Endothelial cell of umbilical vein (primary cell): ENCODE results near the gene KAZN.

ENCODE experiments used
- FOS ChIP-seq: IDR thresholded peaks from 2 replicates; pipeline ENCODE4 v1.6.1; 2011; ENCODE audit warnings: mild to moderate bottlenecking, low read length, moderate library complexity, borderline replicate concordance; ENCODE audit not compliant: insufficient read depth
- MYC ChIP-seq: IDR thresholded peaks from one replicate; pipeline ENCODE4 v1.6.1; 2011; ENCODE audit warnings: mild to moderate bottlenecking, low read depth, low read length
- POLR2A ChIP-seq: IDR thresholded peaks from 2 replicates; pipeline ENCODE4 v1.6.1; 2012; ENCODE audit warnings: low read depth, mild to moderate bottlenecking, control low read depth, low read length
- POLR2AphosphoS5 ChIP-seq: IDR thresholded peaks from 2 replicates; pipeline ENCODE4 v1.6.1; 2012; ENCODE audit warnings: low read depth, mild to moderate bottlenecking, control low read depth, low read length, moderate library complexity; ENCODE audit not compliant: insufficient read depth
- TF ChIP-seq, protein P1 (sequence below), 2 donors: IDR thresholded peaks; 1 replicate in 1 of 2; 2 replicates in 1 of 2; pipeline ENCODE4 v1.5.1; 2011; ENCODE audit warnings: low read length in 2 of 2, mild to moderate bottlenecking in 2 of 2, moderate library complexity in 2 of 2, control low read depth in 1 of 2, inconsistent platforms in 1 of 2, low read depth in 1 of 2; ENCODE audit not compliant: insufficient read depth in 1 of 2; ENCODE audit errors: extremely low read depth in 1 of 2

DNA sequence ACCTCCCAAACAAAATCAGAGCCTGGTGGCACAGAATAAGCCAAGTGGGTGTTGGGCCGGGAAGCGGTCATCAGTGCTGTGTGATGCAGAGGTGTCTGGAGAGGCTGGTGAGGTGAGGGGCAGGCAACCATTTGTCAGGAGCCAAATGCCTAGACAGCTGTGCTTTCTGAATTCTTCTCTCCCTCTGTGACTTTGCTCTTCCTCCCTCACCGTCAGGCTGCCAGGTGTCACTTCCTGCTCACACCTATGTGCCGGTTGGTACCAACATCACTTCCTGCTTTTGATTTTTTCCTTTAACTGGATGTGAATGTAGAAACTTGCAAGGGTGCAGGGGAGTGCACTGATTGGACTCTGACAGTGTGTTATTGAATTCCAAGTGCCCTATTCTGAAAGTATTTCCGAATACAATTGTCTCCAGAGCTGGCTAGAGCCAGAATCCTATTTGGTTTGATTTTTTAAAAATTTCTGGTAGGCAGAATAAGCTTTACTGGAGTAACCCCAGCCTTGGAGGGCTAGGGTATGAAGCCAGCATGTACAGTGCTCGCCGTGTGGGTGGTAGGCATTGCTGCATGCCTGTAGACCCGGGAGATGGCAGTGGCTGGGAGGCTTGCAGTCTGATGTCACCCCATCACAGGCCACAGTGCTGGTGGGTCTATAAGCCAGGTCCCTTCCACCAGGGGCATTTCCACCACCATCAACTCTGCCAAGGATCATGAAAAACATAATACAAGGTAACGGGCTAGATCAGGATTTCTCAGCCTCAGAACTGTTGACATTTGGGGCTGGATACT is 210.9 kb downstream of the KAZN start:
- TF ChIP-seq, protein P1, sequence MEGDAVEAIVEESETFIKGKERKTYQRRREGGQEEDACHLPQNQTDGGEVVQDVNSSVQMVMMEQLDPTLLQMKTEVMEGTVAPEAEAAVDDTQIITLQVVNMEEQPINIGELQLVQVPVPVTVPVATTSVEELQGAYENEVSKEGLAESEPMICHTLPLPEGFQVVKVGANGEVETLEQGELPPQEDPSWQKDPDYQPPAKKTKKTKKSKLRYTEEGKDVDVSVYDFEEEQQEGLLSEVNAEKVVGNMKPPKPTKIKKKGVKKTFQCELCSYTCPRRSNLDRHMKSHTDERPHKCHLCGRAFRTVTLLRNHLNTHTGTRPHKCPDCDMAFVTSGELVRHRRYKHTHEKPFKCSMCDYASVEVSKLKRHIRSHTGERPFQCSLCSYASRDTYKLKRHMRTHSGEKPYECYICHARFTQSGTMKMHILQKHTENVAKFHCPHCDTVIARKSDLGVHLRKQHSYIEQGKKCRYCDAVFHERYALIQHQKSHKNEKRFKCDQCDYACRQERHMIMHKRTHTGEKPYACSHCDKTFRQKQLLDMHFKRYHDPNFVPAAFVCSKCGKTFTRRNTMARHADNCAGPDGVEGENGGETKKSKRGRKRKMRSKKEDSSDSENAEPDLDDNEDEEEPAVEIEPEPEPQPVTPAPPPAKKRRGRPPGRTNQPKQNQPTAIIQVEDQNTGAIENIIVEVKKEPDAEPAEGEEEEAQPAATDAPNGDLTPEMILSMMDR (IDR thresholded peaks at IDR 0.05; ENCODE audit: extremely low read depth in 1 of 2, insufficient read depth in 1 of 2, low read depth in 1 of 2, low read length in 2 of 2) = no peak
- no peak for TF ChIP-seq POLR2AphosphoS5
- TF ChIP-seq POLR2A = no peak
- TF ChIP-seq MYC = no peak
- no peak for TF ChIP-seq FOS
